Activated gamma-delta T cell treated with anti-CD3 and anti-CD28 coated beads, Interleukin-2, amount 50 U/mL, for 16 hours (primary cell): Measurements from ENCODE around the gene INSC.

Source experiments
- DNase-seq: peaks from one replicate; pipeline ENCODE4 v3.0.0-alpha.2; 2020; ENCODE audit warnings: low read depth

The INSC gene

GRCh38 chr11:15217416-15217815, 102.7 kb downstream of the INSC start:
- no peak for DNase-seq

- no peak for DNase-seq
Measured at GRCh38 chr11:15222777-15223176, 108.1 kb downstream of the INSC start.

- no peak for DNase-seq
Measured at GRCh38 chr11:15223318-15223717, 108.6 kb downstream of the INSC start.

GRCh38 chr11:15224466-15224865, 109.7 kb downstream of the INSC start:
- DNase-seq: no peak

GRCh38 chr11:15227011-15227410, 112.3 kb downstream of the INSC start:
- no peak for DNase-seq

GRCh38 chr11:15228331-15228849, 113.7 kb downstream of the INSC start:
- DNase-seq: no peak

DNA sequence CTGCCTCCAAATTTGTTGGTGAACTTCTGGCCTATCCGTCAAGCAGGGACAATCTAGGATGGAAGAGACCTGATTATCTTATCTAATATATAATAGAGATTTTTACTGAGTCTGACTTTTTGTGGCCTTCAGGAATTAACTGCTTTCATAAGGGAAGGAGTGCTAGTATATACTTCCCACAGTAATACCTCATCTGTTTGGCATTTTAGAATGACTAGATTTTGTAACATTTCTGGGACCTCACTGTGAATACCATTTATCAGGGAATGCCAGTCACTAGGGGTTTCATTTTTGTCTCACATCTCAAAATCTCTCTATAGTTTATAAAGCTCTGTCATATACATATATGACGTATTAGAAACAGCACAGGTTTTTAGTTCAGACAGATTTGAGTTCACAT, 114.3 kb downstream of the INSC start:
- no peak for DNase-seq

GRCh38 chr11:15232496-15232895, 117.8 kb downstream of the INSC start:
- DNase-seq: no peak

DNA sequence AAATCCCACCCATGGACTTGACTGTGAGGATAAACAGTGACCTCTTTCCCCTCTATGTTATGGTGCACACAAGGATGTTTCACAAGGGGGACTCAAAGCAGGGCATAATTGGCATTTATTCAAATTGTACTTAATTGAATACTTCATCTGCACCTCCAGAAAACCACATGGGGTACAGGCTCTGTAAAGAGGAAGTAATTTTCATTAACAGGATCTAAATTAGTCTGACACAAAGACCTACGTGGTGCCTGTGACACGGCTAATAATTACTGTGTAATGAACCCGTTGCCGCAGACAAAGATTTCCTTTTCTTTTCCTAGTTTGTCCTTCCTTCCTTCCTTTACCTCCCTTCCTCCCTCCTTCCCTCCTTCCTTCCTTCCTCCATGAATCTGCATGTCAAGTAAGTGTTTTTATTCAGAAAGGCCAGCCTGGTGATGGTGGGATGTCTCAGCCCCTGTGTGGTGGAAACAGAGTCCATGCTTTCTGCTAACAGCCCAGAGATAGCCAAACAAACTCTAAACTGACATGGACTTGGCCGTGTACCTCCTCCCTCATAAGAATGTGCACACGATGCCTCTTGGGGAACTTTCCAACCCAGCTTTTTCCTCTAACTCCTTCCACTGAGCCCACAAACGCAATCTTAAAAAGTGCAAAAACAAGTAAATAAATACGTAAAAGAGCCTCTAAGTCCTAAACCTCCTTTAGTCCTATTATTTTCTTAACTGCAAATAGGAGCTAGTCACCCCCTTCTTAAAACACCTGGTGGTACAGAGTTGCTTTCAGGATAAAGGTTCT, 118.8 kb downstream of the INSC start:
- DNase-seq: no peak

DNA sequence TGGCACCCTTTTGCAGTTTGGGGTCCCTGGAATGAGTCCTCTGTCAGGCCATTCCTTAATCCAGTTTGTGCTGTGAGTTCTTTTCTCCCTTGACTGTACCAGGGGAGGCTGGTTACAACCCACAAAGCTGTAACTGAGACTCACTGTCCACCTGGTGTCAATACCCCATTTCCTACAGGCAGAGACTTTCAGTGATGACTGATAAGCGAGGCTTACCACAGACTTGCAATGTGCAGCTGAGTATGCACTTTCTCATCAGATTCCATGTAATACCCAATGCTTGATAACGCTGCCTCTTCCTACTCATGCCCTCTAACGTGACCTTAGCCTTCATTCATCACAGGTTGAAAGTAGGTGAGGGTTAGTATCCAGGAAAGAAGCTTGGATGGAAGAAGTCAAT, 120.1 kb downstream of the INSC start:
- no peak for DNase-seq

DNA sequence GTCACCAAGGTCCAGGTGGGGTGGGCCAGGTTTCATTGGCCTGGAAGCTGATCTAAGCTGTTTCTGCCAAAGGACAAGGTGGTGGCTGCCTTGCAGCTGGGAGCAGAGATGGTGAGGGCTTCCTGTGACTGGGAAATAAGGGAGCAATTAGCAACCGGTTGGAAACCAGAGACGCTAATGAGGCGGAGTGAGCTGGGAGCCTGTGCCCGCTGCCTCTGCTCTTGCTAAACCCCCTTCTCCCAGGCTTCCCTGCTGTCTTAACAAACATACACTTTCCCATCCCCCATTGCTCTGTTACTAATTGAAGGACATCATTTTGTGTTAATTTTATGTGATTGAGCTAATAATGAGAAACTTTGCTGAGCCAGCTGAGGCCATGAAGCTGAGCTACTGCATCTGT, 121.8 kb downstream of the INSC start:
- no peak for DNase-seq

DNA sequence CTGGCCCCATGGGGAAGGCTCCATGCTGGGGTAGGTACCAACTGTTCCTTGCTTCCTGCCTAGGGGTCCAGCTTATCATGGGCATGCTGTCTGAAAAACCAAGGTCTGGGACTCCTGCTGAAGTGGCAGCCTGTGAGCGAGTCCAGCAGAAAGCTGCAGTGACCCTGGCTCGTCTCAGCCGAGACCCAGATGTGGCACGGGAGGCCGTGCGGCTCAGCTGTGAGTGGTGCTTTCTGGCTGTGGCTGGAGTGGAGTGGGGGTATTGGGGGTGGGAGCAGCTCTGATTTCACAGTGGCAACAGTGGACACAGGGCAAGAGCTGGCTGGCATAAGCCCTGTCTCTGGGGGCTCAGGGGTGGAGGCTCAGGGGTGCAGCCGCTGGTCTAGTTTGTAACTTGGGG, 124.1 kb downstream of the INSC start:
- no peak for DNase-seq

- DNase-seq: no peak
Measured at GRCh38 chr11:15248749-15249148, 134.0 kb downstream of the INSC start.

GRCh38 chr11:15258433-15259165, 143.9 kb downstream of the INSC start:
- DNase-seq: no peak

- DNase-seq: no peak
Measured at GRCh38 chr11:15266999-15267398, 152.3 kb downstream of the INSC start.

- DNase-seq: no peak
Measured at GRCh38 chr11:15268598-15268997, 153.9 kb downstream of the INSC start.

GRCh38 chr11:15275141-15275540, 160.4 kb downstream of the INSC start:
- DNase-seq: no peak

GRCh38 chr11:15276621-15277020, 161.9 kb downstream of the INSC start:
- no peak for DNase-seq

DNA sequence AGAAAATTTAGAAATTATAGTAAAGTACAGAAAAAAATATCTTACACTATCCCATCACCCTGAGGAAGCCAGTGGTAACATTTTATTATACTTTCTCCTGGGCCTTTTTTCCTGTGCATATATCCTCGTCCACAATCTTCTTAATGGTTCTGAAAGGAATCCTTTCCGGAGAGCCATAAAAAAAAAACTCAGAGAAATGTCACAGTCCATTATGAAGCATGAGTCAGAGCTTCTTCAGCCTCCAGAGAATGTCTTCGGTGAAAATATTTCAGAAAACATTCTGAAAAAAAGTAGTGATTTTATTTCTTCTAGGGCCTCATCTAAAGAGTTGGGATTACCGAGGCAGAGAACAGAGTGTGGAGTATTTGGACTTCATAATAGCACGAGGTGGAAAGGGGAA, 163.4 kb downstream of the INSC start:
- no peak for DNase-seq

GRCh38 chr11:15280393-15280792, 165.7 kb downstream of the INSC start:
- DNase-seq: no peak

DNA sequence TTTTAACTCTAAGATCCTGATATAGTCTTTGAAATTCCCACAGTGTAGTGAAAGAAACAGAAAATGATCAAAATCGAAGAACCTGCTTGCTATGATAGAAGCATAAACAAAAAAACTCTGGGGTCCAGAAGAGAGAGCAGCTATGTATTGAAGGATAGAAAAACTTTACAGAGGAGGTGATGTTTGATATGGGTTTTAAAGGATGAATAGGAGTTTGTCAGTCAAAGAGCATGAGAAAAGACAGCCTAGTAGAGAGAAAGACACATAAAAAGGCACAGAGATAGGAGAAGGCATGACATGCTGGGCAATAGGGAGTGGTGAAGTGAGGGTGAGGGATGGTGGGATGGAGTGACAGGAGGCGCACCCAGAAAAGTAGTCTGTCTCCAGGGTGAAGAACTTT, 168.0 kb downstream of the INSC start:
- no peak for DNase-seq

GRCh38 chr11:15286465-15286864, 171.7 kb downstream of the INSC start:
- no peak for DNase-seq

GRCh38 chr11:15288863-15289262, 174.1 kb downstream of the INSC start:
- DNase-seq: no peak
